Renal cortex interstitium (tissue), 11 donors: ENCODE results near the gene RABGAP1L. TPM values are rescaled to one million over a fixed set of nuclear protein-coding genes. Genes with fewer than 3 reads are reported as not detected.
"Not testable (repeated sequence)": the region's sequence is repeated elsewhere in the genome, so short reads cannot be mapped to it uniquely, and the experiment has no call there.

Source experiments
- DNase-seq, 11 donors: peaks; one replicate each; pipeline ENCODE4 v3.0.0-alpha.2; 2013; ENCODE audit warnings: low read depth in 9 of 11, low spot score in 4 of 11; ENCODE audit errors: extremely low read depth in 1 of 11
- polyA plus RNA-seq, 3 donors: library from polyadenylated mRNA; unstranded; fragments of 120-200 nt; gene quantifications; one replicate each; pipeline ENCODE4 v1.2.1, GENCODE V29; 2013; ENCODE audit not compliant: insufficient read length in 3 of 3

RABGAP1L gene
- polyA plus RNA-seq, 3 donors: 25.2 to 31.2 (median 30.0) TPM

DNA sequence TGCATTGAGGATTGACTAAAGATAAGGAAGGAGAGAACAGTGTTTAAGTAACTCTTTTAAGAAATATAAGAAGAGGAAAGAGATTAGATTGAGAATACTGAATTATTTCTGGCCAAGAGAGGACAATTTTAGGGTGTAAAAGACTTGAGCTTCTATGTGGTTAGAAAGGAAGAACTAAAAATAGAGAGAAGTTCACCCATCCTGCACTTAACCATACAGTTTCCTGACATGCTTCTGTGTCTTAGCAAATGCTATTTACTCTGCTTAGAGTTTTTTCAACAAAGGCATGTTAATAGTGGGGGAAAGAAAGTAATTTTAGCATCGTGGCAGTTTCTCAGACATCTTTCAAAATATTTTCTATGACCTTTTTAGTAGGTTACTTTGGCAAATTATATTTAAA lies 165.6 kb downstream of the RABGAP1L start:
- no peak for DNase-seq

DNA sequence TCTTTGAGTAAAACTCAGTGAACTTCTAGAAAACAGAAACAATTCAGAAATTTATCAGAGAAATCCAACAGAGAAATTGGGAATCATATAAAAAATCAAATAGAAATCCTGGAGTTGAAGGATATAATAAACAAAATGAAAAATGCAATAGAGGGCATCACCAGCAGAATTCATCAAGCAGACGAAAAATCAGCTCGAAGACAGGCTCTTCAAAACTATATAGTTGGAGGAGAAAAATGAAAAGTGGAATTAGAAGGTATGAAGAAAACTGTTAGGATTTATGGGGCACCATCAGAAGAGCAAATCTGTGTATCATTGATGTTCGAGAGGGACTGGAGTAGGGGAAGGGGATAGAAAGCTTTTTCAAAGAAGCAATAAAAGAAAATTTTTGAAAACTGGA lies 167.0 kb downstream of the RABGAP1L start:
- no peak for DNase-seq

DNA sequence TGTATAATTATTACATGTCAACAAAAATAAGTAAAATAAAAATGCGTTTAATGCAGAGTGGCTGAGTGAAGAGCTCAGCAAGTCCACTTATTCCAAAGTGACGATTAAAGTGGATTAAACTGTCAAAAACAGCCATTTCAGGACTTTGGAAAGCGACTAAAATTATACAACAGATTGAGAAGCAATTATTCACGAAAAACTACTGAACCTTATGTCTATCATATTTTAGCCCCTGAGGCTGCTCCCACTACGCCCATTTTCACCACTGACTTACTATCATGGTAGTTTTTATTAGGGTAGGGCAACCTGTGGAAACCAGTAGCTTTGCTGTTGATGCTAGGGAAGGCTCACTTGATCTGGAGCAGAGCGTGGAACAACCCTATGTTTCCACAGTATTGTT lies 174.1 kb downstream of the RABGAP1L start:
- no peak for DNase-seq

DNA sequence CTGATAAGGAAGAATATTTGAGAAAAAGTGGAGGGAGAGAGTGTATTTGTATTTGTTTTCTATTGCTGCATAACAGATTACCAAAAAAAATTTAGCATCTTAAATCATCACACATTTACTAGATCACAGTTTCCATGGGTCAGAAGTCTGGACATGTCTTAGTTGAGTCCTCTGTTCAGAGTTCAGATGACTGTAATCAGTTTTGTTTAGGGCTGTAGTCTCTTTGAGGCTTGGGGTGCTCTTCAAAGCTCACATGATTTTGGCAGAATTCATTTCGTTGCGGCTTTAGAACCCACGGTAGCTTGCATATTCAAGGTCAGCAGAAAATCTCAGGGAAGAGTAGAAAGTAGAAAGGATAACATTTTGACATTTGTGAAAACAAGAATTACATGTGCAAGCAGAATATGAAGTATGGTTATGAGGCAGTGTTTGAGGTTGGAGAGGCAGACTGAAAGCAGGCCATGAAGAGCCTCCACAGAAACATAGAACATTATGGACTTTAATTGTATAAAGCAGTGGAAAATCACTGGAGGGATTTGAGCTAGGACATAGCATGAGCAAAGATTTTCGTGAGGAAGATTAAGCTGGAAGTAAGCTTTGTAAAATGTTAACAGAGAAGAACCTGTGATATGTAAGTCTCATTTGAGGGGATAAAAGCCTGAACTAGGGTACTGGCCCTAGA lies 177.8 kb downstream of the RABGAP1L start:
- DNase-seq: no peak

DNA sequence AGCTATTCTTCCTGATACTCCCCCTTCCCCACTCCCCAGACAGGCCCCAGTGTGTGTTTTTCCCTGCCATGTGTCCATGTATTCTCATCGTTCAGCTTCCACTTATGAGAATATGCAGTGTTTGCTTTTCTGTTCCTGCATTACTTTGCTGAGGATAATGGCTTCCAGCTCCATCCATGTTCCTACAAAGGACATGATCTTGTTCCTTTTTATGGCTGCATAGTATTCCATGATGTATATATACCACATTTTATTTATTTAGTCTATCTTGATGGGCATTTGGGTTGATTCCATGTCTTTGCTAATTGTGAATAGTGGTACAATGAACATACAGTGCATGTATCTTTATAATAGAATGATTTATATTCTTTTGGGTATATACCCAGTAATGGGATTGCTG lies 181.1 kb downstream of the RABGAP1L start:
- not testable (repeated sequence) for DNase-seq

DNA sequence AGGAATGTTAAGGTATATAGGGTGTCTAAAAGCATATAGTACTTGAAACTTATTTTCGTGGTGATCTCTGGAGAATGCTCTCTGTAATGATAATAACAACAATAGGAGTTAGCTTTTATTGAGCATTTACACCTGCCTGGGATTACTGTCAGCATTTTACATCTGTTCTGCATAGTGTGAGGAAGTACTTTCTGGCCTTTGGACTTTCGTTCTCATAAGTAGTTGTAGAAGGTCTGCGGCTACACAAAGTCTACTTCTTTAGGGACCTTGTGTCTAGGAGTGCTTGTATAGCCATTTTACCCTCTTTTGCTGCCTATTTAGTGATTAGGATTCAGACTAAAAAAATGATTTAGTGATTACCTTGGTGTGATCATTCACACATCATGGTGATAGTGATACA lies 184.8 kb downstream of the RABGAP1L start:
- no peak for DNase-seq

DNA sequence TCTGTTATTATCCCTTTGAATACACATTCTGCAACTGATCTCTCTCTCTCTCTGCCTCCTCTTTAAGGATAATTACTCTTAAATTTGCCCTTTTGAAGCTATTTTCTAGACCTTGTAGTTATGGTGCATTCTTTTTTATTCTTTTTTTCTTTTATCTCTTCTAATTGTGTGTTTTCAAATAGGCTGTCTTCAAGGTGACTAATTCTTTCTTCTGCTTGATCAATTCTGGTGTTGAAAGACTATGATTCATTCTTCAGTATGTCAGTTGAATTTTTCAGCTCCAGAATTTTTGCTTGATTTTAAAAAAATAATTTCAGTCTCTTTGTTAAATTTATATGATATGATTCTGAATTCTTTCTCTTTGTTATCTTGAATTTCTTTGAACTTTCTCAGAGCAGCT lies 192.8 kb downstream of the RABGAP1L start:
- DNase-seq: no peak

DNA sequence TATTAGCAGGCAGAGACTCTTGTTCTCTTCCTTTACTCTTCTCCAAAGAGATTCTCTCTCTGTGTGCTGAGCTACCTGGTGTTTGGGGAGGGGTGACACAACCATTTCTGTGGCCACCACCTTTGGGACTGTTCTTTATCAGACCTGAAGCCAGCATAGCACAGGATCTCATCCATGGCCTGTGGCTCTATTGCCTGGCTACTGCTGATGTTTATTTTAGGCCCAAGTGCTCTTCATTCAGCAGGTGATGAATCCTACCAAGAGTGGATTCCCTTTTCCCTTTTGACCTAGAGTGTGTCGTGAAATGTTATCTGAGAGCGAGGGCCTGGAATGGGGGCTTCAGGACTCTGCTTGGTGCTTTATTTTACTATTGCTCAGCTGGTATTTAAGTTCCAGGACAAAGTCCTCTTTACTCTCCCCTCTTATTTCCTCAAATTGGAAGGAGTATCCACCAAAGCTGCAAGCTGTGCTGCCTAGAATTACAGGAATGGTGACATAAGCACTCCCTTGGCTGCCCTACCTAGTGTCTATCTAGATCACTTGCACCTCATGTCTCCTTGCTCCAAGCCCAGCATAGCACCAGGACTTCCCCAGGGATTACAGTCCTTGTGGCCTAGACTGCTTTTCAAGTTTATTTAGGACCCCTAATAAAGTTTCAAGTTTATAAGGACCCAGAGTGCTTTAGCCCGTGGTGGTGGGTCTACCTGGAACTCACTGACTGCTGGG lies 193.7 kb downstream of the RABGAP1L start:
- DNase-seq: no peak

DNA sequence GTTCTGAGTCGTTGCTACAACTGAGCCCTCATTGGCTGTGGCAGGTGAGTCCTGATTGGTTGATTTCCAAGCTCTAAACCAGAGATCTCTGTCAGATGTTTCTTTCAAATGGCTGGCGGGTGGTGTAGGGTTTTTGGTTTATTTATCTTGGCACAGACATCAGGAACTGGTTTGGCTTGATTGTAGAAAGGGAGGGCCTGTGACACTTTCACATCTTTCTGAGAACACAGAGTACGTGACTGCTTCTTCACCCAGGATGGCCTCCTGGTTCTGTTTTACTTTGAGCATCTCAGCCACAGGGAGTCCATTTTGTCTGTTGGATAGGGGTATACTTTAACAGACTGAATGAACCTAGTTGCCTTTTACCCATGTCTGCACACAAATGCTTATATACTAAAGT lies 199.0 kb downstream of the RABGAP1L start:
- no peak for DNase-seq

DNA sequence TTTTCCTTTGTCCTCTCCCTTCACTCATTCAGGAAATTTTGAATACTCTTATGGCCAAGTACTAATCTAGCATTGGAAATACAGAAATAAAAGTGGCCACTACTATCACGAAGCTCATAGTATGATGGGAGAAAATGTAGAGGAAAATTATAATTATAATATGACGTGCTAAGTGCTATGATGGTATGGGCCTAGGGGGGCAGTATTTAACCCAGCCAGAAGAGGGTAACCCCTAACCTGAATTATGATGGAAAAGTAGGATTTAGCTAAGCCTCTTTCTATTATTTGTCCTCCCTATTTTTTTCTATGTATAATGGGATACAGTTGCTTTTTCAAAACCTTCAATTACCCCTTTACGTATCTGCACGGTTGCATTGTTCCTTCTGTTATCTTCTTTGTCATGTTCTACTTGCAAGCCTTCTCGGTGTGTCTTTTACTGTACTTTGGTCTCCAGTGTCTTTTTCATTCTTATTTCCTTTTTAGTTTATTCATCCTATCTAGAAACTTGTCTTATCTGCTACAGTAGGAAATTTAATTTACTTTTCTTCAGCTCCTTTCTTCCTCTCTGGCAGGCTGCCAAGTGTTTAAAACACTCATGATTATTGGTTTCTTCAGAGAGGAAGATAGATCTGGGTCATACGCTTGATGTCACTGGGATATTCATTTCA lies 199.6 kb downstream of the RABGAP1L start:
- DNase-seq: no peak

DNA sequence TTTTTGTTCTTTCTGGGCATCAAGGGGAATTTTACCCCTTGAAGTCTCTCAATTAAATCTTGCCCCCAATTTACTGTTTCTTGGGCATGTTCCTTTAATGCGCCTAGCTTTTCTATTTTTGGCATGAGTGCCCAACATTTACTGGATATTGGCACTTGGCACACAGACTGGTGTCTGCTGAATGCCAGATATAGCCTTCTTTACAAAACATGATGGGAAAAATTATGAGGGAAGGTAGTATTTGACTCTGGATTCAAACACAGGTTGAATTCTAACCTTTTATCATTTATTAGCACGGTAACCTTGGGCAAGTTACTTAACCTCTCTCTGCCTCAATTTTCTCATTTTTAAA lies 200.1 kb downstream of the RABGAP1L start:
- DNase-seq: no peak

DNA sequence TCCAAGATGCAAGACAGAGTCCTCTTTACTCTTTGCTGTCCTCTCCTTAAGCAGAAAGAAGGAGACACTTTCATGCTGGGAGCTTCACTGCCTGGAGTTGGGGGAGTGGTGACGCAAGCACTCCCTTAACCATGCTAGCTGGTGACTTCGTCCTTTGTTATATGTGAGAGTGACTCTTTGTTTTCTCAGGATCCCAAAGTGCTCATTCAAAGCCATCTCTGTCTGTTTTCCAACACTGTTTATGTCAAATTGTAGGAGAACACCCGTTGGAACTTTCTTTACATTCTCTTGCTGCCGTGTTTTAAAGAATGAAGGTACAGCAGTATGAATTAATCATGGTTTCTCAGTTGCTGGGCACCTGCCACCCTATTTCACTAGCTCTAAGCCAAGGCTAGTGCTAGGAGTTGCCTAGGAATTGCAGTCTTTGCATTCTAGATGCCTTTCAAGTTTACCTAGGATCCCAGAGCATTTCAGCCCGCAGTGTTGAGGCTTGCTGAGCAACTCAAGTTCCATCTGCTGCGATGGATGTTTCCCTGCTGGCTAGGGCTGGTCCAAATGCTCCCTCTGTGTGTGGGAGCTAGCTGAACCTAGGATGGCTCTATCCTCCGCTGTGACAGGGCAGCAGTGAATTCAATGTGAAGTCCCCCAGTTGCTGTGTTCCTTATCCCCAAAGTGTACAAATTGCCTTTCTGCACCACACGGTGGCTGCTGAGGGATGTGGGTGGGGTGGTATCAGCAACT lies 205.8 kb downstream of the RABGAP1L start:
- DNase-seq: no peak

DNA sequence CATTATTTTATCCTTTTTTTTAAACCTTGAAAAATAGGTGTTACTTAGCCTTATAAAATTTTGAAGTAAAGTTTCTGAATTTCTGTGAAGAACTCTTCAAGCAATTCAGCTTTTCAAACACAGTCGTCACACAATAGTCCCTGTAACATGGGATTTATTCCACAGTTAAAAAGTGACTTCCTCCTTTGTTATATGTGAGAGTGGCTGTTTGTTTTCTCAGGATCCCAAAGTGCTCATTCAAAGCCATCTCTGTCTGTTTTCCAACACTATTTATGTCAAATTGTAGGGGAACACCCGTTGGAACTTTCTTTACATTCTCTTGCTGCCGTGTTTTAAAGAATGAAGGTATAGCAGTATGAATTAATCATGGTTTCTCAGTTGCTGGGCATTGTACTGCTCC lies 207.6 kb downstream of the RABGAP1L start:
- DNase-seq: no peak

DNA sequence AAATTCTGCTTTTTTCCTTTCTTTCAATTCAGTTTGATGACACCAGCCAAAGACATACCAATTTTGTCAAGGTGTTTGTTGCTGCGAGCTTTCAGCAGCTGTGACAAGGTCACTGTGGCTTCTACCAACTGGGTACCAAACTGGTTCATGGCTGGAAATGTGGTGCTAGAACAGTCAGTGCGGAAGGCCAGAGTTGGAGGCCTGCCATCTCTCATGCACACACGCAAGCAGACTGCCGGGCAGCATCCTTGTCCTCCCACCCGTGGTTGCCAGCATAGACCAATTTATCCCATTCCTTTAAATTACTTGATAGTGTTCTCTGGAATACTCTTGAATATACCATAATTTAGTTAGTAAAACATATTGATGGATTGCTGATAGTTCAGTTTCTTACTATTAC lies 208.6 kb downstream of the RABGAP1L start:
- no peak for DNase-seq

DNA sequence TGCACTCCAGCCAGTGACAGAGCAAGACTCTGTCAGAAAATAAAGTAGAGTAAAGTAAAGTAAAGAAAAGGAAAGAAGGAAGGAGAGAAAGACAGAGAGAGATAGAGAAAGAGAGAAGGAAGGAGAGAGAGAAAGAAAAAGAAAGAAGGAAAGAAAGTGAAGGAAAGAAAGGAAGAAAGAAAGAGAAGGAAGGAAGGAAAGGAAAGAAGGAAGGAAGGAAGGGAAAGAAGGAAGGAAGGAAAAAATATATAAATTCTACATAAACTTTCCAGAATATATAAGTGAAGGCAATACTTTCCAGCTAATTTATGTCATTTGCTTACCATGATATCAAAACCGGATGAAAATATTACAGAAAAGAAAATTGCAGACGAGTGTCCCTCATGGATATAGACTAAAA lies 216.7 kb downstream of the RABGAP1L start:
- no peak for DNase-seq

DNA sequence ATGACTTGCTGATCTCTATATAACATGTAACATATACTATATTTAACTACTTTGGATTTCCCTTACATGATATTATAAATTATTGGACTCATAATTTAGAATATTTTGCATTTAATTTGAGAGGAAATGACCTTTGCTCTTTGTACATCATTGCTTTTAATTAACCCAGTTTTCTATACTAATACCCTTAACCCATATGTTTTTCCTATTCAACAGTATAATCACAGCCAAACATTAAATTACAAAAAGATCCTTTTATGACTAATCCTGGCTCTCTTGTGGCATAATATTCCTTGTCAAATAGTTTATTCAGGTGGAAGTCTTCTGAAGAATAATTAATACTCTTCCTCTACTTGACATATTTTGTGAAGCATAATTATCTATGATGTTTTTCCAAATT lies 232.4 kb downstream of the RABGAP1L start:
- peak in 6 of 11 donors; percentile 11 to 56 (median 38) for DNase-seq

DNA sequence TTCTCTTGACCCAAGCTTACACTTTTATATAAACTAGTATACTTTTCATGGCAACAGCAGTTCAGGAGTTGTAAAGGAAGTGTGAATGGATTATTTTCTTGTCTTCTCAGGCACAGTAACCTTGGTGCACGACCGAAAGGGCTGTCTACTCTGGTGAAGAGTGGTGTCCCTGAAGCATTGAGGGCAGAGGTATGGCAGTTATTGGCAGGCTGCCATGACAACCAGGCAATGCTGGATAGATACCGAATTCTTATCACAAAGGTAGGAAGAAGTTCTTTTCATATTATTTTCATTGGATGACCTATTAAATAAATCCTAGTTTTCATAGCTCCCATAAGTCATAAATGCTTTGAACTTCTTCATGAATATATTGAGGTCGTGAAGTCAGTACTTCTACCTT lies 234.6 kb downstream of the RABGAP1L start:
- no peak for DNase-seq

DNA sequence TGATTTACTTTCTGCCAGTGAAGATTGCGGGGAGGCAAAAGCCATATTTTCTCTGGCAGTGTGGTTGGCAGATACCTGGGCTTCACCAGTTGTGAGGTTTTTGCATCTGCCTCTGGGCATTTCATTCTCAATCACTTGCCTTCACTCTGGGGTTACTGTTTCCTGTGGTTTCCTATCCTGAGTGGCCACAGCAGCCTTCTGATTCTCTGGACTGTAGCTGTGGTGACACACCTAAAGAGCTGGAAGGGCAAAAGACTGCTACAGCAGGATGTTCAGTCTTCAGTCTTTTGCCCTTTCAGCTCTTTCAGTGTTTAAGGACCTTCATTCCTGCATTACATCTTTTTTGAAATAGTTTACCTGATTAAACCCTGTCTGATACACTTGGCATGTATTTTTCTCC lies 237.9 kb downstream of the RABGAP1L start:
- no peak for DNase-seq

DNA sequence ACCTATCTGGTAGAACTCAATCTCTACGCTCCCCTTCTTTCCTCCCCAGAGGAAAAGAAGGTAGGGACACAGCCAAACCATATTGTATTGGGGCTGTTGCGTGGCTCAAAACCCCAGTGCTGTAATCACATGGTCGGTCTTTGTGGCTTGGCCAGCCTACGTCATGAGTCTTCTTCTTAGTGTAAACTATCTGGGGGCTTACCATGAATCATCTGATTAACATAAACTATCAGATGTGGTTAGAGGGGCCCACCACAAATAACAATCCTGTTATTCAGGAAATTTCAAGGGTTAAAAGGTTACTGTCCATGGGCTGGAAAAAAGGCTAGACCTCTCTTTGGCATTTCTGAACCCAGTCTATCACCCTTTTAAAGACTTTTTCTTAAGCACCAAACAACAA lies 238.9 kb downstream of the RABGAP1L start:
- DNase-seq: no peak

DNA sequence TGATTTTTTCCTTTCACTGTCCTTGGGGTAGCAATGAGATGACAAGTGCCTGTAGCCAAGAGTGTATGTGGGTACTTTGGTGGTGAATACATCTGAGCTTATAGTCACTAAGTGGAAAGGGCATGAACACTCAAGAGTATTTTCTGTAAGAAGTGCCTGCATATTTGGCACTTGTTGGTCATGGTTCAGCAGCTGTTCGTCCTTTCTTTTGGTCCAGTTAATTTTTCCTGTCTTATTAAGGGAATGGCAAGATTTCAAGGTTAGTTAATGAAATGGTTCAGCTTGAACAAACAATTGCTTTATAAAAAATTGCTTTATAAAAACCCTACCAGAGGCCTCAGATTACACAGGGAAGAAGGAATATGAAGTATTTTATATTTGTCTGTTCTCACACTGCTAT lies 239.9 kb downstream of the RABGAP1L start:
- no peak for DNase-seq
